Uterus (tissue), 4 donors: ENCODE results near the gene ERI3. TPM values are rescaled to one million over a fixed set of nuclear protein-coding genes. Genes with fewer than 3 reads are reported as not detected.

Source experiments
- DNase-seq, 2 donors: peaks; one replicate each; pipeline ENCODE4 v3.0.0-alpha.2; 2019 to 2020
- H3K27ac ChIP-seq, 2 donors: fragments of 200-600 bp; sonication (generic); 1 replicate in 1 of 2; 2 replicates in 1 of 2; pipeline ENCODE4 v1.5.1; 2016 to 2018
- H3K27me3 ChIP-seq, 2 donors: fragments of 200-600 bp; sonication (generic); one replicate each; pipeline ENCODE4 v1.5.1; 2018 to 2019; ENCODE audit warnings: control low read depth in 1 of 2
- H3K36me3 ChIP-seq, 2 donors: fragments of 200-600 bp; sonication (generic); one replicate each; pipeline ENCODE4 v1.5.1; 2019; ENCODE audit warnings: control low read depth in 1 of 2
- H3K4me1 ChIP-seq, 2 donors: fragments of 200-600 bp; sonication (generic); one replicate each; pipeline ENCODE4 v1.5.1; 2018 to 2019; ENCODE audit warnings: control low read depth in 1 of 2
- H3K4me3 ChIP-seq, 2 donors: fragments of 200-600 bp; sonication (generic); 1 replicate in 1 of 2; 2 replicates in 1 of 2; pipeline ENCODE4 v1.5.1; 2018 to 2019; ENCODE audit warnings: mild to moderate bottlenecking in 1 of 2
- H3K9me3 ChIP-seq, 2 donors: fragments of 200-600 bp; sonication (generic); one replicate each; pipeline ENCODE4 v1.5.1; 2019; ENCODE audit warnings: control low read depth in 1 of 2
- CTCF ChIP-seq, 4 experiments: fragments of 200-600 bp in 2 of 4; fragments of 450-650 bp in 2 of 4; sonication (generic) in 2 of 4; IDR thresholded peaks; one replicate each; pipeline ENCODE4 v1.5.1; 2016 to 2019; ENCODE audit warnings: antibody characterized with exemption in 4 of 4, mild to moderate bottlenecking in 2 of 4, moderate library complexity in 1 of 4
- POLR2A ChIP-seq, 2 donors: fragments of 450-650 bp; IDR thresholded peaks; one replicate each; pipeline ENCODE4 v1.6.1; 2016; ENCODE audit warnings: antibody characterized with exemption in 2 of 2, mild to moderate bottlenecking in 1 of 2, moderate library complexity in 1 of 2
- intact Hi-C: fragments of 100-400 bp; cut with DNase I; formaldehyde crosslinking; loops from one replicate; pipeline ENCODE4 v1.15.1; 2023; ENCODE audit warnings: low total_unique reads
- total RNA-seq, 4 donors: library from RNA; depleted of rRNA in 3 of 4; stranded (reverse); fragments of >200 nt in 3 of 4; gene quantifications; one replicate each; pipeline versions ENCODE4 v1.1.0 to v1.2.4, GENCODE V29; 2014 to 2023
- donor health status: DM: yes; HTN: yes; CAD: no.

Gene ERI3
- total RNA-seq, 4 donors from 2014 or later: 9.5 to 58.2 (median 45.6) TPM

GRCh38 chr1:44289530-44289929 lies 65.5 kb downstream of the ERI3 start:
- Histone ChIP-seq H3K4me3 (no peak overlapping the region), H3K9me3 (no peaks in the 10 kb centered on the region), H3K27ac (no peak overlapping the region), H3K27me3 (no peaks in the 10 kb centered on the region), H3K4me1 (no peaks in the 10 kb centered on the region), H3K36me3 (no peaks in the 10 kb centered on the region)
- intact Hi-C loops: no loop called here
- no peak for DNase-seq
- TF ChIP-seq CTCF (IDR thresholded peaks at IDR 0.05) (no peak), POLR2A (IDR thresholded peaks at IDR 0.05) (no peak)

GRCh38 chr1:44288883-44289282 lies 66.2 kb downstream of the ERI3 start:
- intact Hi-C loops: no loop called here
- H3K36me3 ChIP-seq: no peaks in the 10 kb centered on the region

GRCh38 chr1:44284184-44284583 lies 70.9 kb downstream of the ERI3 start:
- H3K36me3 ChIP-seq: no peaks in the 10 kb centered on the region
- intact Hi-C loops: no loop called here
- no peak for DNase-seq
- TF ChIP-seq CTCF (IDR thresholded peaks at IDR 0.05) (no peak), POLR2A (IDR thresholded peaks at IDR 0.05) (no peak)
- H3K27ac ChIP-seq: no peak overlapping the region
- no peaks in the 10 kb centered on the region for H3K9me3 ChIP-seq
- H3K4me3 ChIP-seq: no peak overlapping the region
- no peaks in the 10 kb centered on the region for H3K27me3 ChIP-seq
- no peaks in the 10 kb centered on the region for H3K4me1 ChIP-seq

More at GRCh38 chr1:44288883-44289282, 66.2 kb downstream of the ERI3 start:
- TF ChIP-seq CTCF (IDR thresholded peaks at IDR 0.05) (no peak), POLR2A (IDR thresholded peaks at IDR 0.05) (no peak)
- no peak overlapping the region for H3K27ac ChIP-seq
- no peaks in the 10 kb centered on the region for H3K27me3 ChIP-seq
- no peak overlapping the region for H3K4me3 ChIP-seq
- DNase-seq: no peak
- H3K9me3 ChIP-seq: no peaks in the 10 kb centered on the region
- H3K4me1 ChIP-seq: no peaks in the 10 kb centered on the region

GRCh38 chr1:44283524-44284173 lies 71.4 kb downstream of the ERI3 start:
- intact Hi-C loops: no loop called here
- Histone ChIP-seq H3K4me1 (no peaks in the 10 kb centered on the region), H3K36me3 (no peaks in the 10 kb centered on the region), H3K4me3 (no peak overlapping the region), H3K27ac (no peak overlapping the region), H3K27me3 (no peaks in the 10 kb centered on the region), H3K9me3 (no peaks in the 10 kb centered on the region)
- no peak for DNase-seq
- TF ChIP-seq CTCF (IDR thresholded peaks at IDR 0.05) (no peak), POLR2A (IDR thresholded peaks at IDR 0.05) (no peak)

- H3K27me3 ChIP-seq: no peaks in the 10 kb centered on the region
- intact Hi-C loops: no loop called here
- no peaks in the 10 kb centered on the region for H3K36me3 ChIP-seq
These were observed 72.2 kb downstream of the ERI3 start for GRCh38 chr1:44282704-44283426.

More at GRCh38 chr1:44282704-44283426, 72.2 kb downstream of the ERI3 start:
- TF ChIP-seq CTCF (IDR thresholded peaks at IDR 0.05) (no peak), POLR2A (IDR thresholded peaks at IDR 0.05) (no peak)
- no peak for DNase-seq
- Histone ChIP-seq H3K27ac (no peak overlapping the region), H3K9me3 (no peaks in the 10 kb centered on the region), H3K4me1 (no peaks in the 10 kb centered on the region), H3K4me3 (no peak overlapping the region)
